ENCODE results near the gene PIGW.

GRCh38 chr17:36510636-36511035, 24.2 kb upstream of the PIGW start:
- no peak for TF ChIP-seq EP300 (IDR thresholded peaks at IDR 0.05)
- no peak for TF ChIP-seq POLR2A (IDR thresholded peaks at IDR 0.05; ENCODE audit: low read length)
- no peak for TF ChIP-seq CHD4 (IDR thresholded peaks at IDR 0.05; ENCODE audit: borderline replicate concordance)
- no peak for TF ChIP-seq CHD2 (IDR thresholded peaks at IDR 0.05; ENCODE audit: low read length, partially characterized antibody)
- TF ChIP-seq RAD21 (conservative IDR thresholded peaks at IDR 0.05 in 1 of 2, IDR thresholded peaks at IDR 0.05 in 1 of 2), result no peak
- TF ChIP-seq CEBPB (IDR thresholded peaks at IDR 0.05), result no peak
- TF ChIP-seq PBX3 (IDR thresholded peaks at IDR 0.05), result no peak
- no peak for TF ChIP-seq CTCF (IDR thresholded peaks at IDR 0.05)
- no peak for TF ChIP-seq MAFK (IDR thresholded peaks at IDR 0.05; ENCODE audit: partially characterized antibody)

Data from A549 (cell line).